Glutamatergic neuron (in vitro differentiated cells): ENCODE results near the gene FAM227B. TPM values are rescaled to one million over a fixed set of nuclear protein-coding genes. Genes with fewer than 3 reads are reported as not detected.
"Not testable (repeated sequence)": the region's sequence is repeated elsewhere in the genome, so short reads cannot be mapped to it uniquely, and the experiment has no call there.

ENCODE experiments used
- DNase-seq: peaks from one replicate; pipeline ENCODE4 v3.0.0; 2022
- H3K27ac Mint-ChIP-seq: one replicate; pipeline ENCODE4 v1.8.0; 2020; ENCODE audit warnings: mild to moderate bottlenecking, mixed read lengths, inconsistent platforms; ENCODE audit not compliant: unreplicated experiment
- H3K27me3 Mint-ChIP-seq: one replicate; pipeline ENCODE4 v1.8.0; 2020; ENCODE audit warnings: mild to moderate bottlenecking, moderate library complexity, mixed read lengths, inconsistent platforms; ENCODE audit not compliant: unreplicated experiment
- H3K36me3 Mint-ChIP-seq: one replicate; pipeline ENCODE4 v1.8.0; 2020; ENCODE audit warnings: mild to moderate bottlenecking, mixed read lengths, inconsistent platforms; ENCODE audit not compliant: unreplicated experiment
- H3K4me1 Mint-ChIP-seq: one replicate; pipeline ENCODE4 v1.8.0; 2020; ENCODE audit warnings: mild to moderate bottlenecking, low read depth, mixed read lengths, inconsistent platforms; ENCODE audit not compliant: unreplicated experiment
- H3K4me3 Mint-ChIP-seq: one replicate; pipeline ENCODE4 v1.8.0; 2020; ENCODE audit warnings: mild to moderate bottlenecking, mixed read lengths, inconsistent platforms; ENCODE audit not compliant: unreplicated experiment
- H3K9me3 Mint-ChIP-seq: one replicate; pipeline ENCODE4 v1.8.0; 2020; ENCODE audit warnings: mild to moderate bottlenecking, moderate library complexity, mixed read lengths, inconsistent platforms; ENCODE audit not compliant: unreplicated experiment
- CTCF ChIP-seq: fragments of 200-600 bp; sonication (generic); IDR thresholded peaks from one replicate; pipeline ENCODE4 v1.5.0; 2021; ENCODE audit not compliant: partially characterized antibody, unreplicated experiment
- total RNA-seq: library from RNA; stranded (reverse); fragmentation: NEBNext Ultra II Directional; extraction: Animal tissue kit (Norgen Biotek cat#: 25700); gene quantifications from one replicate; pipeline ENCODE4 v1.2.1, GENCODE V29; 2021; ENCODE audit not compliant: unreplicated experiment

FAM227B gene
- total RNA-seq, 1 donor from 2014 or later = 3.2 TPM

DNA sequence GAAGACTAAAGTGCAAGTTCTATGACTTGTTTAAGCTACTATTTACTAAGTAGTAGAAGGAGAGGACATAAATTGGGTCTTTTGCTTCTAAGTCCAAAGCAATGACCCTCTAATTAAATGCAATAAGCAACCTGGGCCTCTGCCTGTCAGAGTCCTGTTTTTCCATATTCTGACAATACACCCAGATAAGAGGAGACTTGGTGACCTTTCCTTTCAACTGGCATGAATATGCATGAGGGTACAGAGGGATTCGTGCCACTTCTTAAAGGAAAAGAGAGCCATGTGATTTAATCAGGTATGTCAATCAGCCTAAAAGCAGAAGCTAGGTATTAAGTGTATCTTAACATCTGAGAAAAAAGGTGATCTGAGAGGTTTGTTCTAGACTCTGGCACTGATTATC is 248.3 kb downstream of the FAM227B start:
- Mint-ChIP-seq H3K27me3 (no peaks in the 10 kb centered on the region), H3K27ac (no peak overlapping the region), H3K9me3 (no peaks in the 10 kb centered on the region), H3K4me3 (no peak overlapping the region), H3K36me3 (no peaks in the 10 kb centered on the region), H3K4me1 (peaks cover 2% of the 10 kb centered on the region)
- no peak for DNase-seq
- TF ChIP-seq CTCF = no peak

- DNase-seq = no peak
- no peak overlapping the region for H3K4me3 Mint-ChIP-seq
- no peak for TF ChIP-seq CTCF
- peaks cover 1% of the 10 kb centered on the region for H3K9me3 Mint-ChIP-seq
- no peaks in the 10 kb centered on the region for H3K36me3 Mint-ChIP-seq
- H3K27me3 Mint-ChIP-seq = no peaks in the 10 kb centered on the region
- H3K4me1 Mint-ChIP-seq = peaks cover 2% of the 10 kb centered on the region
- H3K27ac Mint-ChIP-seq = no peak overlapping the region
Observed at GRCh38 chr15:49370782-49371181, 249.8 kb downstream of the FAM227B start.

DNA sequence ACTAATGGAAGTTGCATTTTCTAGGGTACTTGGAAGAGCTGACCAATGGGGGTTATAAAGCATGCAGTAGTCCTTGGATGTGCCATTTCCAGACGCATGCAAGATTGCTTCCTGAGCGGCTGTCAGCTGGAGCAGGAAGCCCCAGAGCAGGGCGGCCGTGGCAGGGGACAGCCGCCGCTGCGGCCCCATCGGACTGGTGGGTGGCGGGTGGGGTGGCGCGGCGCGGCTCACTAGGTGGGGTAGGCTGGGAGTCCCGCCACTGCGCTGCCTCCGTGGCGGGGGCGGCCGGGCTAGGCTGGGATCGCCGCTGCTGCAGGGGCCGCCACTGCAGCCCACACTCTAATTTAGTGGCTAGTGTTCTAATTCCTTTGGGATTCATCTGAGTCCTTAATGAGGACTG is 254.1 kb downstream of the FAM227B start:
- no peak for TF ChIP-seq CTCF
- Mint-ChIP-seq H3K27me3 (no peaks in the 10 kb centered on the region), H3K27ac (no peak overlapping the region), H3K36me3 (no peaks in the 10 kb centered on the region), H3K4me1 (no peaks in the 10 kb centered on the region), H3K4me3 (no peak overlapping the region), H3K9me3 (peaks cover 3% of the 10 kb centered on the region)
- DNase-seq = peak; percentile 15

GRCh38 chr15:49361370-49361769 is 259.2 kb downstream of the FAM227B start:
- Mint-ChIP-seq H3K27me3 (no peaks in the 10 kb centered on the region), H3K4me3 (no peak overlapping the region), H3K4me1 (no peaks in the 10 kb centered on the region), H3K9me3 (peaks cover 3% of the 10 kb centered on the region), H3K36me3 (no peaks in the 10 kb centered on the region), H3K27ac (no peak overlapping the region)
- TF ChIP-seq CTCF = no peak
- DNase-seq = no peak

- H3K4me1 Mint-ChIP-seq = not testable (repeated sequence)
Observed at GRCh38 chr15:49354439-49354838, 266.2 kb downstream of the FAM227B start.

DNA sequence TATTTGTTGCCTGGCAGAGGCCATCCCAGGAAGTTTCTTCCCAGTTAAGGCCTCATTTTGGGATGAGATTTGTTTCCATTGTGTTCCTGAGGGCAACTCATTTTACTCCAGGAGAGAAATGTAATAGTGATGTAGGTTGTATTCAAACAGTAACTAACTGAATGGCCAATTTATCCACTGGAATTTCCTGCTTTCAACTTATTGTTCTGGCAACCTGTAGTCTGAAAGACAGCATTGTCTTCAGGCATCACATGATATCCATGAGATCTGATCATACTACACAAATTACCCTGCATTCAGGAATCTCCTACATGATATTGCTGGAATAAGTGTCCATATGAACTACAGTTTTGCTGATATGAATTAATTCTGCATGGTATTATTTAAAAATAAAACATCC is 277.1 kb downstream of the FAM227B start:
- Mint-ChIP-seq H3K27me3 (no peaks in the 10 kb centered on the region), H3K27ac (no peak overlapping the region), H3K9me3 (no peaks in the 10 kb centered on the region), H3K4me3 (no peak overlapping the region), H3K36me3 (peaks cover 8% of the 10 kb centered on the region), H3K4me1 (no peaks in the 10 kb centered on the region)
- TF ChIP-seq CTCF = no peak
- no peak for DNase-seq

More at GRCh38 chr15:49354439-49354838, 266.2 kb downstream of the FAM227B start:
- H3K9me3 Mint-ChIP-seq, H3K4me3 Mint-ChIP-seq, H3K27ac Mint-ChIP-seq, DNase-seq, H3K36me3 Mint-ChIP-seq, H3K27me3 Mint-ChIP-seq: not testable (repeated sequence)
